ENCODE measurements around the gene PURA. TPM values are rescaled to one million over a fixed set of nuclear protein-coding genes. Genes with fewer than 3 reads are reported as not detected.

The PURA gene
- total and polyA plus RNA-seq, 2 of the 13 experiments (the other 11 are each of a cell fraction or from before 2014, with no cell fraction given), result 2.0 to 5.0 TPM

DNA sequence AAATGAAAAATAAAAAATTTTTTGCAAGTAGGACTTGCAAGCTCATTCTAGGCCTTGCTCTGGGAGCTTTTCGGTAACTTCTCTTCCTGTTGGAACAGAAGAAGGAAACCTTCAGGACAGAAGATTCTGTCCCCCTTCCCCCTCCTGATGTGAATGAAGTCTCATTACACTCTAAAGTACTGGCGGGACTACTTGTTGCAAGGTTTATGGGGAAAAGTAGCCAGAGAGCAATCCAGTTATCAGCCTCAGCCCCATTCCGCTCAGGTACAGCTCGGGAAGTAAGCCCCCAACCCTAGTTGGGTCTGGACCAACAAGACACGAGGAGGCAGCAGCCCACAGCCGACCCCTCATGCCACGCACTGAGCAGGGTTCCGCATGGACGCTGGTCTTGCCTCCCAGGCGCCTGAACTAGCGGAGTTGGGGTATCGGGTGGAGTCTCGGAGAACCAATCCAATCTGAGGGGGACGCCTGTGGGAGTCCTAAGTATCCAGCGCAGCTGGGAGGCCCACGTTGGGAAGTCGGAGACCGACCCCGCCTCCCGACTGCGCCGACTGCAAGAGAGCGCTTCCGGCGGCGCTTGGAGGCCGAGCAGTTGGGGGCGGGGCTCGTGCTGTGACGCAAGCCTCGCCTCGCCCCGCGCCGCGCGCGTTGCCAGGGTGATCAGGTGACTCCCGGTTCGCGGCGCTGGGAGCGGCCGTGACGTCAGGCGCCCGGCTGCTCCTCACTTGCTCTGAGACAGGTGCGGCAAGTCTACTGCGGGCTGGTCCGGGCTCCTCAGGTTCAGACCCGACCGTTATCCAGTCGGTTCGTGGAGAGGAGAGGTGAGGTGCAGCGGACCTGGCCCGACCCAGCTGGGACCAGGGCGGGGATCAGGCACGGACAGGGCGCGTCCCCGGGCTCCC lies 60.8 kb downstream of the PURA start, which contains the start of gene CYSTM1 (continued):
- TF ChIP-seq, protein P1, sequence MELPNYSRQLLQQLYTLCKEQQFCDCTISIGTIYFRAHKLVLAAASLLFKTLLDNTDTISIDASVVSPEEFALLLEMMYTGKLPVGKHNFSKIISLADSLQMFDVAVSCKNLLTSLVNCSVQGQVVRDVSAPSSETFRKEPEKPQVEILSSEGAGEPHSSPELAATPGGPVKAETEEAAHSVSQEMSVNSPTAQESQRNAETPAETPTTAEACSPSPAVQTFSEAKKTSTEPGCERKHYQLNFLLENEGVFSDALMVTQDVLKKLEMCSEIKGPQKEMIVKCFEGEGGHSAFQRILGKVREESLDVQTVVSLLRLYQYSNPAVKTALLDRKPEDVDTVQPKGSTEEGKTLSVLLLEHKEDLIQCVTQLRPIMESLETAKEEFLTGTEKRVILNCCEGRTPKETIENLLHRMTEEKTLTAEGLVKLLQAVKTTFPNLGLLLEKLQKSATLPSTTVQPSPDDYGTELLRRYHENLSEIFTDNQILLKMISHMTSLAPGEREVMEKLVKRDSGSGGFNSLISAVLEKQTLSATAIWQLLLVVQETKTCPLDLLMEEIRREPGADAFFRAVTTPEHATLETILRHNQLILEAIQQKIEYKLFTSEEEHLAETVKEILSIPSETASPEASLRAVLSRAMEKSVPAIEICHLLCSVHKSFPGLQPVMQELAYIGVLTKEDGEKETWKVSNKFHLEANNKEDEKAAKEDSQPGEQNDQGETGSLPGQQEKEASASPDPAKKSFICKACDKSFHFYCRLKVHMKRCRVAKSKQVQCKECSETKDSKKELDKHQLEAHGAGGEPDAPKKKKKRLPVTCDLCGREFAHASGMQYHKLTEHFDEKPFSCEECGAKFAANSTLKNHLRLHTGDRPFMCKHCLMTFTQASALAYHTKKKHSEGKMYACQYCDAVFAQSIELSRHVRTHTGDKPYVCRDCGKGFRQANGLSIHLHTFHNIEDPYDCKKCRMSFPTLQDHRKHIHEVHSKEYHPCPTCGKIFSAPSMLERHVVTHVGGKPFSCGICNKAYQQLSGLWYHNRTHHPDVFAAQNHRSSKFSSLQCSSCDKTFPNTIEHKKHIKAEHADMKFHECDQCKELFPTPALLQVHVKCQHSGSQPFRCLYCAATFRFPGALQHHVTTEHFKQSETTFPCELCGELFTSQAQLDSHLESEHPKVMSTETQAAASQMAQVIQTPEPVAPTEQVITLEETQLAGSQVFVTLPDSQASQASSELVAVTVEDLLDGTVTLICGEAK (IDR thresholded peaks at IDR 0.05), result no peak
- TF ChIP-seq, protein P1 (CRISPR knock-in tag; IDR thresholded peaks at IDR 0.05), result peak; percentile 74; the same call in 1 of the 2 replicates
- TF ChIP-seq LCORL (IDR thresholded peaks at IDR 0.05) (no peak), LCORL (CRISPR knock-in tag; IDR thresholded peaks at IDR 0.05) (peak; percentile 77), RFX1 (IDR thresholded peaks at IDR 0.05) (peak; percentile 90), ZSCAN29 (CRISPR knock-in tag; conservative IDR thresholded peaks at IDR 0.05) (no peak), TOE1 (CRISPR knock-in tag; IDR thresholded peaks at IDR 0.05) (no peak), ZFP90 (CRISPR knock-in tag; IDR thresholded peaks at IDR 0.05; ENCODE audit: borderline replicate concordance) (peak; percentile 17; the same call in 1 of the 2 replicates), SIX4 (CRISPR knock-in tag; IDR thresholded peaks at IDR 0.05) (peak; percentile 6; the same call in 1 of the 2 replicates), ZBTB21 (CRISPR knock-in tag; IDR thresholded peaks at IDR 0.05) (peak; percentile 94), SP5 (CRISPR knock-in tag; IDR thresholded peaks at IDR 0.05; ENCODE audit: borderline replicate concordance, low read depth) (peak; percentile 87), BCL6 (CRISPR knock-in tag; IDR thresholded peaks at IDR 0.05) (peak; percentile 36; the same call in 1 of the 2 replicates), ZMYM4 (CRISPR knock-in tag; IDR thresholded peaks at IDR 0.05) (peak; percentile 74; the same call in 1 of the 2 replicates)
- TF ChIP-seq, protein P2, sequence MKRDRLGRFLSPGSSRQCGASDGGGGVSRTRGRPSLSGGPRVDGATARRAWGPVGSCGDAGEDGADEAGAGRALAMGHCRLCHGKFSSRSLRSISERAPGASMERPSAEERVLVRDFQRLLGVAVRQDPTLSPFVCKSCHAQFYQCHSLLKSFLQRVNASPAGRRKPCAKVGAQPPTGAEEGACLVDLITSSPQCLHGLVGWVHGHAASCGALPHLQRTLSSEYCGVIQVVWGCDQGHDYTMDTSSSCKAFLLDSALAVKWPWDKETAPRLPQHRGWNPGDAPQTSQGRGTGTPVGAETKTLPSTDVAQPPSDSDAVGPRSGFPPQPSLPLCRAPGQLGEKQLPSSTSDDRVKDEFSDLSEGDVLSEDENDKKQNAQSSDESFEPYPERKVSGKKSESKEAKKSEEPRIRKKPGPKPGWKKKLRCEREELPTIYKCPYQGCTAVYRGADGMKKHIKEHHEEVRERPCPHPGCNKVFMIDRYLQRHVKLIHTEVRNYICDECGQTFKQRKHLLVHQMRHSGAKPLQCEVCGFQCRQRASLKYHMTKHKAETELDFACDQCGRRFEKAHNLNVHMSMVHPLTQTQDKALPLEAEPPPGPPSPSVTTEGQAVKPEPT (CRISPR knock-in tag; IDR thresholded peaks at IDR 0.05; ENCODE audit: low read depth), result no peak
- TF ChIP-seq, protein P3, sequence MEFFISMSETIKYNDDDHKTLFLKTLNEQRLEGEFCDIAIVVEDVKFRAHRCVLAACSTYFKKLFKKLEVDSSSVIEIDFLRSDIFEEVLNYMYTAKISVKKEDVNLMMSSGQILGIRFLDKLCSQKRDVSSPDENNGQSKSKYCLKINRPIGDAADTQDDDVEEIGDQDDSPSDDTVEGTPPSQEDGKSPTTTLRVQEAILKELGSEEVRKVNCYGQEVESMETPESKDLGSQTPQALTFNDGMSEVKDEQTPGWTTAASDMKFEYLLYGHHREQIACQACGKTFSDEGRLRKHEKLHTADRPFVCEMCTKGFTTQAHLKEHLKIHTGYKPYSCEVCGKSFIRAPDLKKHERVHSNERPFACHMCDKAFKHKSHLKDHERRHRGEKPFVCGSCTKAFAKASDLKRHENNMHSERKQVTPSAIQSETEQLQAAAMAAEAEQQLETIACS (CRISPR knock-in tag; IDR thresholded peaks at IDR 0.05), result no peak; the same call in 1 of the 2 replicates
- TF ChIP-seq, protein P4, sequence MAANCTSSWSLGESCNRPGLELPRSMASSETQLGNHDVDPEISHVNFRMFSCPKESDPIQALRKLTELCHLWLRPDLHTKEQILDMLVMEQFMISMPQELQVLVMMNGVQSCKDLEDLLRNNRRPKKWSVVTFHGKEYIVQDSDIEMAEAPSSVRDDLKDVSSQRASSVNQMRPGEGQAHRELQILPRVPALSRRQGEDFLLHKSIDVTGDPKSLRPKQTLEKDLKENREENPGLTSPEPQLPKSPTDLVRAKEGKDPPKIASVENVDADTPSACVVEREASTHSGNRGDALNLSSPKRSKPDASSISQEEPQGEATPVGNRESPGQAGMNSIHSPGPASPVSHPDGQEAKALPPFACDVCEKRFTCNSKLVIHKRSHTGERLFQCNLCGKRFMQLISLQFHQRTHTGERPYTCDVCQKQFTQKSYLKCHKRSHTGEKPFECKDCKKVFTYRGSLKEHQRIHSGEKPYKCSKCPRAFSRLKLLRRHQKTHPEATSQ (CRISPR knock-in tag; IDR thresholded peaks at IDR 0.05; ENCODE audit: borderline replicate concordance), result 0 out of 2 replicates have a peak, but pooled peaks have one; percentile 63
